Ishikawa (cell line): ENCODE measurements around the gene TXNDC8.

Source experiments
- EP300 ChIP-seq: IDR thresholded peaks from 2 replicates; pipeline ENCODE4 v1.6.1; 2012; ENCODE audit warnings: borderline replicate concordance
- TCF12 ChIP-seq: IDR thresholded peaks from 2 replicates; pipeline ENCODE4 v1.6.1; 2012; ENCODE audit warnings: low read depth

- TF ChIP-seq TCF12, result no peak
- TF ChIP-seq EP300, result no peak
These were observed 83.2 kb downstream of the TXNDC8 start for GRCh38 chr9:110254500-110254899.
